ENCODE results near the gene GRIN2D. TPM values are rescaled to one million over a fixed set of nuclear protein-coding genes. Genes with fewer than 3 reads are reported as not detected.

Gene GRIN2D
- total RNA-seq, 1 experiment from 2014 or later: not detected

DNA sequence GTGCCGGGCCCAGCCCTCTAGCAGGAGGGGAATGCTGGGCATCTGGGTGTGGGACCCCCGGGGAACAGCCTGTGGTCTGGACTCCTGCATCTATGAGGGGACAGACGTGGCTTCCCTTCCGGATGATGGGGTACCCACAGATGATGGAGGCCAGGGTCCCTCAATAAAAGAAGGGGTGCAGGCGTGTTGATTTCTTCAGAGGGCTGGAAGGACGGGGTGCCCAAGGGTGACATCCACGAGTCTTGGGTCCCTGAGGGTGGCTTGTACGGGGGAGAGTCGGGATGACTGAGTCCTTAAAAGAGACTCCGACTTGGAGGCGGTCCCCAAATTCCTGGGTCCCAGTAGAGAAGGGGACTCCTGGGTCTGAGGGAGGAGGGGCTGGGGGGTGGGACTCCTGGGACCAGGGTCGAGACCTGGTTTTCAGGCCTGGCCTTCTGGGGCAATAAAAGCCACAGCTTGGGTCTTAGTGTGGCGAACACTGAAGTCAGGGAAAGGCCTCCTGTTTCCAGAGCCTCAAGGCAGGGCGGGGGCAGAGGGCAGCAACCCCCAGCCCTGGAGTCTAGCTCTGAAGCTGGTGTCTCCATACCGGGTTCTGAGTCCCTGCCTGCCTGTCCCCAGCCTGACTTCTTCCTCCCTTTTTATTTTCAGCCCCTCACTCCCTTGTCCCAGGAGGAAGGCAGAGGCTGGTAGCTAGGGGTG, 459 bp upstream of the GRIN2D start:
- no peak for DNase-seq (ENCODE audit: low read depth, low spot score)
- in situ Hi-C loops (cut with HindIII; ENCODE audit: low pct_unique_long_range_greater_than_20kb, low sequenced_read_pairs): no loop called here

DNA sequence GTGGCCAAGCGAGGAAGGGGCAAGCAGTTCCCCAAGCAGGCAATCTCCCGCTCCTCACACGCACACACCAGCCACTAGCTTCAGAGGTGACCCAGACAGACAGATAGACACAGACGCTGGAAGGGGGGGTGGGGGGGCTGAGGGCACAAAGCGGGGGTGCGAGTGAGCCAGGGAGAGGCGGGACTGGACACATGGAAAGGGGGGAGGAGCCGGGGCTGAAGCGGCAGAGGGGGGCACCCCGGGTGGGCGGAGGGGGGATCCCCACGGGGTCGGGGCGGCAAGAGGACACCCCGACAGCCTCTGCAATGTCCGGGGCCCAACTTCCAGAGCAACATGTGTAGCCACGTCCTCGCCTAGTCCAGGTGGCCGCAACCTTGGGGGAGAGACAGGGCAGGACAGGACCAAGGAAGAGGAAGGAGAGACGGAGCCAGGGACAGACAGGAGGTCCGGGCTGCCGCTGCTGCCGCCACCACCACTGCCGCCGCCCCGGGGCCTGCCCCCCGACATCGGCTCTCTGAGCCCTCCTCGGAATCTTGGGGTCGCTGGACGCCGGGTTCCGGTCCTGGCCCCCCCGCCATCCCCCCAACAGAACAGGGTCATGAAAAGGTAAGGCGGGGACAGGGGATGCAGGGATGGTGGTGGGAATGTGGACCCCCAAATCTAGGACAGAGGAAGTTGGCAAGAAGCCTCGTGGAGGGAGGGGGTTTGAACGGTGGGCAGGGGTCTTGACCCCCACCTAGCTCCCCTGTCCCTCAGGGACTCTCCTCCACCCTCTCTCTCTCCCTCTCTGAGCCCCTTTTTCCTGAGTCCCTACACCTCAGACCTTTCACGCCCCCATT, 1.1 kb downstream of the GRIN2D start:
- in situ Hi-C loops (cut with HindIII; ENCODE audit: low pct_unique_long_range_greater_than_20kb, low sequenced_read_pairs): no loop called here
- no peak for DNase-seq (ENCODE audit: low read depth, low spot score)

DNA sequence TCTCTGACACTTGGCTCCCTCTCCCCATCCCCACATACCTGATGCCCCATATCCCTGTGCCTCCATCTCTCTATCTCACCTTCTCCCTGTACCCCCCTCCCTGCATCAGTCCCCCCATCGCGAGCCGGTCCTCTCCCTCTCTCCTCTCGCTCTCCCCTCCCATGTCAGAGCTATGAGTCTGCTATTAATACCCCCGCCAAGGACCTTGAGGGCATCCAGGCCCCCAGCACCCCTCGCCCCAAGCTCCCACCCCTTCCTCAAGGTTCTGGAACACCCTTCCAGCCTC, 1.6 kb downstream of the GRIN2D start:
- in situ Hi-C loops (cut with HindIII; ENCODE audit: low pct_unique_long_range_greater_than_20kb, low sequenced_read_pairs): no loop called here
- DNase-seq (ENCODE audit: low read depth, low spot score): no peak

DNA sequence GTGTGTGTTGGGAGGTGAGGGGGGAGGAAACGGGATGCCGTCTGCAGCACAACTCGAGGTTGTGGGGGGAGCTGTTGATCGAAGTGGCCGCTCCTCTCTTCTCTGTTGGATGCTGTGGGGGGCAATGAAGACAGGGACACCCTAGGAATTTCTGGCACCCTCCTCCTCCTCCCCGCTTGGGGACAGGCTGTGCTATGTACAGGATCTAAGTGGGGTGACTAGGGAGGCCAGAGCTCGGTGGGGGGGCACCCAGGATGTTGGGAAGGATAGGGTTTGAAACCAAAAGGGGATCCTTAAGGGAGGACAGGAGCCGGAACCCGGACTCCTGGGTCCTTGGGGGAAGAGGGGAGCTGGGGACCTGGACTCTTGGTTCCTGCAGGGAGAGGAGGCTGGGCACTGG, 2.0 kb downstream of the GRIN2D start:
- no peak for DNase-seq (ENCODE audit: low read depth, low spot score)
- in situ Hi-C loops (cut with HindIII; ENCODE audit: low pct_unique_long_range_greater_than_20kb, low sequenced_read_pairs): no loop called here

DNA sequence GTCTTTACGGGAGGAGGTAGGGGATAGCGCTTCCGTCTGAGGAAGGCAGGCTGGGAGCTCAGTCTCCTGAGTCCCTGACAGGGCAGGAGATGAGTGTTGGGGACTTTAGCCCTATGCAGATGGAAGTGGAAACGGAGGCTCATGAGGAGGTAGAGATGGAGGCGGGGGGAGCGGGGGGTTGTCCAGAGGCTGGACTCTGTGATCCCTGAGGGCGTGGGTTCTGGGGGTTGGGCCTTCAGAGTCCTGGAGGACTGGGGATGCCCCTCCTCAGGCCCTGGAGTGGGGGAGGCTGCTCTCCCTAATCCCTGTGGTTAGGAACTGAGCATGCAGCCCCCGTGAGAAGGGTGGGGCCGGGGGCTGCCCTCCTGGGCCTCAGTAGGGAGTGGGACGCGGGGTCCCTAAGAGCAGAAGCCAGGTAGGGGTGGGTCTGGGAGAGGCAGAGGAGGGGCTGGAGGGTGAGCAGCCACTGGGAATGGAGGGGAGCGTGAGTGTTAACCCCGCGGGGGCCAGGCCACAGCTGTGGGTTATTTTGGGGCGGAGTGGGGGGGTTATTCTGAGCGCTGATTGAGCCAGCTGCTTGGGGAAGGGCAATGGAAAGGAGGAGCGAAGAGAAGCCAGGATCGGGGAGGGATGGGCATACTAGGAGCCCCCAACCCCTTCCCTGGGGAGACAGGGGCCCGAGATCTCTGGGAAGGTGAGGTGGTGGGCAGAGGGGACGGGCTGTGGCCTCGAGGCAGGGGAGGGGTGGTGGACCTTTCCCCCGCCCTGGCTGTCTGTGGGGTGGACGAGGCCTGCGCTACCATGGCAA, 2.8 kb downstream of the GRIN2D start:
- in situ Hi-C loops (cut with HindIII; ENCODE audit: low pct_unique_long_range_greater_than_20kb, low sequenced_read_pairs): no loop called here

DNA sequence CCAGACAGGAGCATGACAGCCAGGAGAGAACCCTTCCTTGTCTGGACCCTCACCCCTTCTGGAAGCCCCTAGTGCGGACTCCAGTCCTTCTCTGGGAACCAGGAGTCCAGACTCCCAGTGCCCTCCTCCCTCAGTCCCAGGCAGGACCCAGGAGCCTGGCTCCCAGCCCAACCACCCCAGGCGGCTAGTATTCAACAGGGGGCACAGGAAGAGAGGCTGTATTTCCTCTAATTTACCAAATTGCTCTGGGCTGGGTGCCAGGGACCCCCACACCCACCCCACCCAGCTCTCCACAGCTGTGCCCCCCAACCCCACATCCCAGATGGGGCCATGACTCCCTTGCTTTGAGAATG, 3.3 kb downstream of the GRIN2D start:
- in situ Hi-C loops (cut with HindIII; ENCODE audit: low pct_unique_long_range_greater_than_20kb, low sequenced_read_pairs): no loop called here
- DNase-seq (ENCODE audit: low read depth, low spot score): no peak

More for the DNA sequence above, 2.8 kb downstream of the GRIN2D start:
- DNase-seq (ENCODE audit: low read depth, low spot score): no peak

DNA sequence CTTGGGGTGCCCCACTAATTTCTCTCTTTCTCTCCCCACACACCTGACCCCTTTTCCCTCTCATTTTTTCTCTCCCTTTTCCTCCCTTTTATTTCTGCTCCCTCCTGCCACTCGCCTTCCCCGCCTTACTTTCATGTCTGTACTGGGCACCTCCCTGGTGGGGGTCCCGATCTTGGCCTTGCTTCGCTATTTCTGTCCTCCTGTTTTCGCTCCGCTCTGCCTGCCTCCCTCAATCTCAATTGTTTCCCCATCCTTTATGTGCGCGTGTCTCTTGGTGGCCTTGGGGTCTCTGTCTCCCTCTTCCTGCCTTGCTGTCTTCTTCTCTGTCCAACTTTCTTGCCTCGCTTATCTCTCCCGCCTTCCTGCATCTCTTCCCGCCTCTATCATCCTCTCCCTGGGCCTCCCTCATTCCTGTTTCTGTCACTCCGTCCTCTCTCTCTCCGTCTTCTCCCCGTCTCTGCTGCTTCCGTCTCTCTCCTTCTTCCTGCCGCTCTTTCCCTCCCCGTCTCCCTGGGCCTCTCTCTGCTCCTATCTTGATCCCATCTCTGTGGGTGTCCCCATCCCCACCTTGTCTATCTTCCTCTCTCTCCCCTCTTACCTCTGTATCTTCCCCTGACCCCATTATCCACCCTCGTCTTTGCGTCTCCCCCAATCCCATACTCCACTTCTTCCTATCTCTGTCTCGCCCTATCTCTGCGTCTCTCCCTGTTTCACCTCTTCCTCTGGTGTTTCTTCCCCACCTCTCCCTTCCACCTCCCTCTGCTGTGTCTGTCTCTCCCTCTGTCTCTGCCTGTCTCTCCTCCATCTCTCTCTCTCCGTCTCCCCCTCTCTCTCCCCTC, 4.0 kb downstream of the GRIN2D start:
- no peak for DNase-seq (ENCODE audit: low read depth, low spot score)
- in situ Hi-C loops (cut with HindIII; ENCODE audit: low pct_unique_long_range_greater_than_20kb, low sequenced_read_pairs): no loop called here

DNA sequence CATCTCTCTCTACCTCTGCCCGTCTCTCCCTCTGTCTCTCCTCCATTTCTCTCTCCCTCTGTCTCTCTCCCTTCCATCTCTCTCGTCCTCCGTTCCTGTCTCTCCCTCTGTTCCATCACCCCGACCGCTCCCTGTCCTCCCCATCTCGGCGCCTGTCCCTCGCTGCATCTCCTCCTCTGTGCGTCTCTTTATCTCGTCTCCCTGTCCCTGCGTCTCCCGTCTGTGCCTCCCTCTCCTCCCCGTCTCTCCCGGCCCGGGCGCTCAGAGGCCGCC, 4.6 kb downstream of the GRIN2D start:
- DNase-seq (ENCODE audit: low read depth, low spot score): no peak
- in situ Hi-C loops (cut with HindIII; ENCODE audit: low pct_unique_long_range_greater_than_20kb, low sequenced_read_pairs): no loop called here

DNA sequence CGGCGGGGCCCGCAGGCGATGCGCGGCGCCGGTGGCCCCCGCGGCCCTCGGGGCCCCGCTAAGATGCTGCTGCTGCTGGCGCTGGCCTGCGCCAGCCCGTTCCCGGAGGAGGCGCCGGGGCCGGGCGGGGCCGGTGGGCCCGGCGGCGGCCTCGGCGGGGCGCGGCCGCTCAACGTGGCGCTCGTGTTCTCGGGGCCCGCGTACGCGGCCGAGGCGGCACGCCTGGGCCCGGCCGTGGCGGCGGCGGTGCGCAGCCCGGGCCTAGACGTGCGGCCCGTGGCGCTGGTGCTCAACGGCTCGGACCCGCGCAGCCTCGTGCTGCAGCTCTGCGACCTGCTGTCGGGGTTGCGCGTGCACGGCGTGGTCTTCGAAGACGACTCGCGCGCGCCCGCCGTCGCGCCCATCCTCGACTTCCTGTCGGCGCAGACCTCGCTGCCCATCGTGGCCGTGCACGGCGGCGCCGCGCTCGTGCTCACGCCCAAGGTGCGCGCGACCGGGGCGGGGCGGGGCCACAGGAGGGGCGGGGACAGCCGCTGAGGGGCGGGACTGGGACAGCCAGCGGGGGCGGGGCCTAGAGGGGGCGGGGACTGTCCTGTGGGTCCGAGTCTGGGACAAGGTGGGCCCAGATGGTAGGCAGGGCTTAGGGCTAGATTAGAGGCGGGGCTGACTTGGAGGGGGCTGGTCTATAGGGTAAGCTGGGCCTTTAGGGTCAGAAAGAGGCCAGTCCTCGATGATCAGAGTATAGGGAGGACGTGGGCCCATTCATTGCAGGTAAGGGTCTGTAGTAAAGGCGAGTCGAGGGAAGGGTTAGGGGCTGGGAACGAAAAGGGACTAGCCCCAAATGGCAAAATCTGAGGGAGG, 5.1 kb downstream of the GRIN2D start:
- in situ Hi-C loops (cut with HindIII; ENCODE audit: low pct_unique_long_range_greater_than_20kb, low sequenced_read_pairs): no loop called here
- DNase-seq (ENCODE audit: low read depth, low spot score): peak; percentile 59

DNA sequence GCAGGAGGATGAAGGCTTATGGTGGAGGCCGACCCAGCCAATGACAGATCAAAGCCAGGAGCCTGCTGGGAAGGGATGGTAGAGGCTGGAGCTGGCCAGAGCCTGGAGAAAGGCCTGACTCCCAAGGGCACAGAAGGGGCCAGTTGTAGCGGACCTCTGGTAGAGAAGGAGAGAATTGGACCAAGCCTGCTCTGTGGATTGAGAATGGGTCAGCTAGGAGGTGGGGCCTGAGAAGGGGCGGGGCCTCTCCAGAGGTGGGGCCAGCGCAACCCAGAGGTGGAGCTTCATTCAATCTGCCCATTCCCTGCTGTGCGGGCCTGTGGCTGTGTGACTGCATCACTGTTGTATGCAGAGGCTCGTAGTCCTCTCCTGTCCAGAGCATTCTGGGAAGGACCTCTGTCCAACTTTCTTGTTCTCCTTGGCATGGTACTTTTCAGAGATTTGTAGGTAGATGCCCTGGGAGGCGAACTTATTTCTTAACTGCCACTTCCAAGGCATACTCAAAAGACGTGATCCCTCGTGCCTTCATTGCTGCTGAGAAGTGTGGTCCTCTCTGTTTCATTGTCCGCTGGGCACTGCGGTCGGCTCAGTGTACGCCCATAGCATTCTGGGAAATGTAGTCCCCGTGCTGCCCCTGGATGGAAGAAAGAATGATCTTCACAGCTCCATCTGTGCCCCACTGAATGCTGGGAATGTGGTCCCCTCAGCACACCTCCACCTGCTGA, 6.7 kb downstream of the GRIN2D start:
- in situ Hi-C loops (cut with HindIII; ENCODE audit: low pct_unique_long_range_greater_than_20kb, low sequenced_read_pairs): no loop called here
- peak; percentile 77 for DNase-seq (ENCODE audit: low read depth, low spot score)

DNA sequence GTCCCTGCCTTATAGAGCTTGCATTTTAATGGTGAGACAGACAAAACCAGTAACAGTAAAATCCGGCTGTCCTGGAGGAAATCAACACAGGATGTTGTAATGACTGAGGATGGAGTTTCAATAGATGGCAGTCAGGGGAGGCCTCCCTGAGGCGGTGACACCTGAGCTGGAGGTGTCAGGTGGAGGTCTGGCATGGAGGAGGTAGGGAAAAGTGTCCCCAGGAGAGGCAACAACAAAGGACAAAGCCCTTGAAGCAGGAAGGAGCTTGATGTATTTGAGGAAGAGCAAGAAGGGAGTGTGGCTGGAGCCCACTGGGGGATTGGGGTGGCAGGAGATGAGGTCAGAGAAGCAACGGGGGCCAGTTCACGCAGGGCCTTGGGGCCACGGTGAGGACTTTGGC, 7.8 kb downstream of the GRIN2D start:
- in situ Hi-C loops (cut with HindIII; ENCODE audit: low pct_unique_long_range_greater_than_20kb, low sequenced_read_pairs): no loop called here
- no peak for DNase-seq (ENCODE audit: low read depth, low spot score)

DNA sequence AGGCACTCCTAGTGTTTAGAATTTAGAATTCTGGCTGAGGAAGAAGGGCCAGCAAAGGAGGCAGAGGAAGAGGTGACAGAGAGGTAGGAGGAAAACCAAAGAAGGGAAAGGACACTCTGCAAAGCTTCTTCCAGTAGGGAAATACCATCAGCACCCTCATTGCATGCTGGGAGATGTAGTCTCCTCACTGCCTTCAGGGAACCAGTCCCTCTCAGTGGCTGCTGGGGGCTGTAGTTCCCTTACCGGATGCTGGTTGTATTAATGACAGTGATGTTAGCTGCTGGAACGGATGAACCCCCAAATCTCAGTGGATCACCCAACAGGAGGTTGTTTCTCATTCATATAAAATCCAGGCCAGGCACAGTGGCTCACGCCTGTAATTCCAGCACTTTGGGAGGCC, 10.1 kb downstream of the GRIN2D start:
- peak; percentile 86 for DNase-seq (ENCODE audit: low read depth, low spot score)

DNA sequence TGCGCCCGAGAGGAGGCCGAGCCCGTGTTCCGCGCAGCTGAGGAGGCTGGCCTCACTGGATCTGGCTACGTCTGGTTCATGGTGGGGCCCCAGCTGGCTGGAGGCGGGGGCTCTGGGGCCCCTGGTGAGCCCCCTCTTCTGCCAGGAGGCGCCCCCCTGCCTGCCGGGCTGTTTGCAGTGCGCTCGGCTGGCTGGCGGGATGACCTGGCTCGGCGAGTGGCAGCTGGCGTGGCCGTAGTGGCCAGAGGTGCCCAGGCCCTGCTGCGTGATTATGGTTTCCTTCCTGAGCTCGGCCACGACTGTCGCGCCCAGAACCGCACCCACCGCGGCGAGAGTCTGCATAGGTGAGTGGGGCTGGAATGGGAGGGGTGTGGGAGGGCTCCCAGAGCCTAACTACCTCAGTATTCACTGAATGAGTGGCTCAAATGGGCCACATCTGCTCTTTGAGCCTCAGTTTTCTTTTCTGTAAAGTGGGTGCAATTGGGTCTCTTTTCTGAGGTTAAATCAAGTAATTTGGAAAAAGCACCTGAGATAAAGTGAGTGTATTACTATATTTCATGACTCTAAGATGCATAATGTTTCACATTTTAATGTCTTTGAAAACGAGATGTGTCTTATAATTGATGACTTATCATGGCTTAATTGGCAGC, 11.7 kb downstream of the GRIN2D start:
- no peak for DNase-seq (ENCODE audit: low read depth, low spot score)
- in situ Hi-C loops (cut with HindIII; ENCODE audit: low pct_unique_long_range_greater_than_20kb, low sequenced_read_pairs): no loop called here

More for the DNA sequence above, 10.1 kb downstream of the GRIN2D start:
- in situ Hi-C loops (cut with HindIII; ENCODE audit: low pct_unique_long_range_greater_than_20kb, low sequenced_read_pairs): no loop called here

DNA sequence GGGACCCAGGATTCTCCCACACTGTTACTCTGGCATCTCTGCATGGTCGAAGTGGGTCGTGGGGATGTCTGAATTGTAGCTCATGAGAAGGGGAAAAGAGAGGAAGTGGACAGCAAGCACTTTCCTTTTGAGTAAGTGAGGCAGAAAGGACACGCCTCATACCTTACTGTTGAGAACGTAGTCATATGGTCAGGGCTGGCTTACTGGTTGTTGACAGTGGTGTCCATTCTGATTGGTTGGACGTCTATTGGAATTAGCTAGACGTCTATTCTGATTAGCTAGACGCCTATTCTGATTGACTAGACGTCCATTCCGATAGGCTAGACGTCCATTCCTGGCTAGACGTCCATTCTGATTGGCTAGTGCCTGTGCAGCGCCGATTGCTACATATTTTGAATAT, 12.4 kb downstream of the GRIN2D start:
- no peak for DNase-seq (ENCODE audit: low read depth, low spot score)

DNA sequence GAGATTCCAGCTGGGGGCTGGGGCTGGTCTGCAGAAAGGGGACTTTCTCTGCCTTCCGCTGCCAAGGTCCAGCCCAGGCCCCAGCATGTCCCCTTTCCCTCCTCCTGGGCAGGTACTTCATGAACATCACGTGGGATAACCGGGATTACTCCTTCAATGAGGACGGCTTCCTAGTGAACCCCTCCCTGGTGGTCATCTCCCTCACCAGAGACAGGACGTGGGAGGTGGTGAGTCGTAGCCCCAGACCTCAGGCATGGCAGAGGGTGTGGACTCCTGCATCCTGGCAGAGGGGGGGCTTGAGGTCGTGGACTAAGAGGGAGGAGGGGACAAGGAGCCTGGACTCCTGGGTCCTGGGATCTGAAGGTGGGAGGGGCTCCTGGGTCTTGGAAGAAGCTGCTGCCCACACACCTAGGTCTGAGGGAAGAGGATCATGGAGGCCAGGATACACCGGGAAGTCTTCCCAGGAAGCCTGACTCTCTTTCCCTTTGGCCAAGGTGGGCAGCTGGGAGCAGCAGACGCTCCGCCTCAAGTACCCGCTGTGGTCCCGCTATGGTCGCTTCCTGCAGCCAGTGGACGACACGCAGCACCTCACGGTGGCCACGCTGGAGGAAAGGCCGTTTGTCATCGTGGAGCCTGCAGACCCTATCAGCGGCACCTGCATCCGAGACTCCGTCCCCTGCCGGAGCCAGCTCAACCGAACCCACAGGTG, 20.6 kb downstream of the GRIN2D start:
- DNase-seq (ENCODE audit: low read depth, low spot score): no peak
- in situ Hi-C loops (cut with HindIII; ENCODE audit: low pct_unique_long_range_greater_than_20kb, low sequenced_read_pairs): no loop called here

More for the DNA sequence above, 12.4 kb downstream of the GRIN2D start:
- in situ Hi-C loops (cut with HindIII; ENCODE audit: low pct_unique_long_range_greater_than_20kb, low sequenced_read_pairs): no loop called here

DNA sequence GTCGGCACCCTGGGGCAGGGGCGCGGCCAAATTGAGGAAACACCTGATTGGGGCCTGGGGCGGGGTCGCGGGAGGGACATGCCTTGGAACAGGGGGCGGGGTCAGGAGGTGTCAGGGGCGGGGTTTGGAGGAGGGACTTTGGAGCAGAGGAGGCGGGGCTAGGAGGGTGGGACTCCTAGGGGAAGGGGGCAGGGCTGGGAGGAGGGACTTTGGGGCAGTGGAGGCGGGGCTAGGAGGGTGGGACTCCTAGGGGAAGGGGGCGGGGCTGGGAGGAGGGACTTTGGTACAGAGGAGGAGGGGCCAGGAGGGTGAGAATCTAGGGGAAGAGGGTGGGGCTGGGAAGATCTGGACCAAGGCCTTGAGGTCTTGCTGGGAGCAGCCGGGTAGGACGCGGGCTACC, 21.9 kb downstream of the GRIN2D start:
- in situ Hi-C loops (cut with HindIII; ENCODE audit: low pct_unique_long_range_greater_than_20kb, low sequenced_read_pairs): no loop called here

More for the DNA sequence above, 21.9 kb downstream of the GRIN2D start:
- DNase-seq (ENCODE audit: low read depth, low spot score): peak; percentile 86

Measured in SK-MEL-5 (cell line).